Spleen (tissue), 11 donors: ENCODE results near the gene ARID5B. TPM values are rescaled to one million over a fixed set of nuclear protein-coding genes. Genes with fewer than 3 reads are reported as not detected.
A peak's percentile ranks its signal among the peaks of the same experiment; 100 is the strongest.

Experiments used
- DNase-seq: peaks from one replicate; pipeline ENCODE4 v3.0.0-alpha.2; 2020
- H3K27ac ChIP-seq, 8 donors: fragments of 200-600 bp; sonication (generic) in 7 of 8; 1 replicate in 4 of 8; 2 replicates in 4 of 8; pipeline versions ENCODE4 v1.5.0 to v1.8.0; 2016 to 2021; ENCODE audit warnings: inconsistent platforms in 4 of 8, mild to moderate bottlenecking in 4 of 8, moderate library complexity in 1 of 8
- H3K27me3 ChIP-seq, 7 donors: fragments of 200-600 bp; sonication (generic) in 6 of 7; replicated peaks in 1 of 7; 1 replicate in 4 of 7; 2 replicates in 3 of 7; pipeline versions ENCODE4 v1.5.0 to v1.8.0; 2016 to 2021; ENCODE audit warnings: inconsistent platforms in 3 of 7, mild to moderate bottlenecking in 1 of 7
- H3K36me3 ChIP-seq, 6 donors: fragments of 200-600 bp; sonication (generic) in 5 of 6; 1 replicate in 4 of 6; 2 replicates in 2 of 6; pipeline versions ENCODE4 v1.5.0 to v1.8.0; 2016 to 2021; ENCODE audit warnings: inconsistent platforms in 2 of 6
- H3K4me1 ChIP-seq, 6 donors: fragments of 200-600 bp; sonication (generic) in 5 of 6; 1 replicate in 3 of 6; 2 replicates in 3 of 6; pipeline versions ENCODE4 v1.5.0 to v1.8.0; 2016 to 2021; ENCODE audit warnings: inconsistent platforms in 3 of 6
- H3K4me3 ChIP-seq, 8 donors: fragments of 200-600 bp; sonication (generic) in 7 of 8; 1 replicate in 4 of 8; 2 replicates in 4 of 8; pipeline versions ENCODE4 v1.5.0 to v1.8.0; 2016 to 2021; ENCODE audit warnings: inconsistent platforms in 4 of 8, mild to moderate bottlenecking in 4 of 8, moderate library complexity in 2 of 8
- H3K9me3 ChIP-seq, 8 donors: fragments of 200-600 bp; sonication (generic) in 7 of 8; 1 replicate in 4 of 8; 2 replicates in 4 of 8; pipeline versions ENCODE4 v1.5.0 to v1.8.0; 2016 to 2021; ENCODE audit warnings: inconsistent platforms in 4 of 8
- CTCF ChIP-seq, 11 experiments: fragments of 200-600 bp in 7 of 11; fragments of 450-650 bp in 4 of 11; sonication (generic) in 4 of 11; IDR thresholded peaks in 8 of 11; conservative IDR thresholded peaks in 3 of 11; 1 replicate in 7 of 11; 2 replicates in 4 of 11; pipeline versions ENCODE4 v1.4.0 to v1.8.0; 2016 to 2021; ENCODE audit warnings: antibody characterized with exemption in 11 of 11, inconsistent platforms in 4 of 11, mild to moderate bottlenecking in 1 of 11
- POLR2A ChIP-seq, 3 donors: fragments of 450-650 bp; IDR thresholded peaks; one replicate each; pipeline ENCODE4 v1.5.1; 2017; ENCODE audit warnings: antibody characterized with exemption in 3 of 3, mild to moderate bottlenecking in 1 of 3
- POLR2AphosphoS5 ChIP-seq, 3 donors: sonication (generic); formaldehyde crosslinking; IDR thresholded peaks; one replicate each; pipeline ENCODE4 v1.5.1; 2017; ENCODE audit warnings: antibody characterized with exemption in 3 of 3
- WGBS, 5 donors: extraction: QIAGEN DNeasy Blood & Tissue Kit in 3 of 5; methylation state at CpG; one replicate each; pipeline versions ENCODE4 v1.1.5 to v1.1.7; 2013 to 2018; 5-methylcytosine and 5-hydroxymethylcytosine counted together
- intact Hi-C: fragments of 100-400 bp; cut with DNase I; formaldehyde crosslinking; loops from one replicate; pipeline ENCODE4 v1.15.0; 2023; ENCODE audit warnings: low total_unique reads
- polyA plus RNA-seq, 3 donors: library from polyadenylated mRNA; stranded (reverse); fragments of 200-250 nt; gene quantifications; one replicate each; pipeline ENCODE4 v1.2.1, GENCODE V29; 2013
- total RNA-seq, 7 donors: library from RNA; depleted of rRNA in 3 of 7; stranded (reverse); fragments of >200 nt in 3 of 7; fragmentation: NEBNext Ultra II Directional in 4 of 7; extraction: Animal tissue kit (Norgen Biotek cat#: 25700) in 4 of 7; gene quantifications; one replicate each; pipeline versions ENCODE4 v1.1.0 to v1.2.1, GENCODE V29; 2016 to 2021
- donor health status: healthy with polysubstance abuse.
- donor health status: DM: no; HTN: no; CAD: no; lungs with moderate emphysema.
- donor health status: DM: no; HTN: no; CAD: no.
- donor health status: Bipolar disorder and iron deficiency.
- donor health status: healthy.
- donor health status: DM: no; HTN: no; CAD: no.
- donor health status: DM: yes; HTN: yes; CAD: no.

Gene ARID5B
- total and polyA plus RNA-seq, 10 donors = 5.6 to 70.7 (median 46.2) TPM

- intact Hi-C loops = no loop called here
- 84 to 95% (median 90%) methylated on average over 8 of the region's 8 CpGs for WGBS, 5 donors
These were observed 174.4 kb downstream of the ARID5B start for GRCh38 chr10:62075912-62076311.

GRCh38 chr10:62076891-62077290, 175.4 kb downstream of the ARID5B start:
- Histone ChIP-seq H3K4me3 (no peak overlapping the region), H3K27me3 (no peaks in the 10 kb centered on the region), H3K4me1 (peaks cover 12 to 96% (median 50%) of the 10 kb centered on the region in 6 donors), H3K36me3 (peaks cover 0 to 69% (median 22%) of the 10 kb centered on the region in 6 donors), H3K9me3 (no peaks in the 10 kb centered on the region), H3K27ac (peak overlapping the region in 5 of 8 donors; percentile 3 to 85 (median 39))
- intact Hi-C loops = no loop called here
- TF ChIP-seq POLR2A (IDR thresholded peaks at IDR 0.05) (no peak), CTCF (IDR thresholded peaks at IDR 0.05 in 8 of 11, conservative IDR thresholded peaks at IDR 0.05 in 3 of 11) (no peak), POLR2AphosphoS5 (IDR thresholded peaks at IDR 0.05) (peak in 1 of 3 donors; percentile 57)
- no peak for DNase-seq
- 75 to 84% (median 81%) methylated on average over 2 of the region's 2 CpGs for WGBS, 5 donors

More at GRCh38 chr10:62075912-62076311, 174.4 kb downstream of the ARID5B start:
- TF ChIP-seq POLR2AphosphoS5 (IDR thresholded peaks at IDR 0.05) (no peak), CTCF (IDR thresholded peaks at IDR 0.05 in 8 of 11, conservative IDR thresholded peaks at IDR 0.05 in 3 of 11) (no peak), POLR2A (IDR thresholded peaks at IDR 0.05) (no peak)
- Histone ChIP-seq H3K4me3 (no peak overlapping the region), H3K9me3 (no peaks in the 10 kb centered on the region), H3K27ac (peak overlapping the region in 1 of 8 donors; percentile 16), H3K27me3 (no peaks in the 10 kb centered on the region), H3K36me3 (peaks cover 0 to 78% (median 25%) of the 10 kb centered on the region in 6 donors), H3K4me1 (peaks cover 3 to 87% (median 40%) of the 10 kb centered on the region in 6 donors)
- no peak for DNase-seq

- Histone ChIP-seq H3K27me3 (no peaks in the 10 kb centered on the region), H3K36me3 (peaks cover 0 to 63% (median 16%) of the 10 kb centered on the region in 6 donors), H3K4me3 (no peak overlapping the region), H3K4me1 (peaks cover 16 to 96% (median 56%) of the 10 kb centered on the region in 6 donors), H3K9me3 (no peaks in the 10 kb centered on the region), H3K27ac (peak overlapping the region in 5 of 8 donors; percentile 6 to 89 (median 39))
- no peak for DNase-seq
- no peak for TF ChIP-seq POLR2A (IDR thresholded peaks at IDR 0.05)
- no peak for TF ChIP-seq CTCF (IDR thresholded peaks at IDR 0.05 in 8 of 11, conservative IDR thresholded peaks at IDR 0.05 in 3 of 11)
- TF ChIP-seq POLR2AphosphoS5 (IDR thresholded peaks at IDR 0.05) = no peak
- WGBS, 5 donors = 67 to 77% (median 68%) methylated on average over 2 of the region's 2 CpGs
- intact Hi-C loops = no loop called here
These were observed 176.0 kb downstream of the ARID5B start for GRCh38 chr10:62077330-62078015.

GRCh38 chr10:62079885-62080559, 178.5 kb downstream of the ARID5B start:
- Histone ChIP-seq H3K27ac (peak overlapping the region in 7 of 8 donors; percentile 69 to 89 (median 82)), H3K4me3 (no peak overlapping the region), H3K9me3 (no peaks in the 10 kb centered on the region), H3K36me3 (peaks cover 0 to 41% (median 9%) of the 10 kb centered on the region in 6 donors), H3K27me3 (no peaks in the 10 kb centered on the region), H3K4me1 (peaks cover 30 to 97% (median 69%) of the 10 kb centered on the region in 6 donors)
- no peak for TF ChIP-seq CTCF (IDR thresholded peaks at IDR 0.05 in 8 of 11, conservative IDR thresholded peaks at IDR 0.05 in 3 of 11)
- peak in 2 of 3 donors; percentile 27 to 83 for TF ChIP-seq POLR2AphosphoS5 (IDR thresholded peaks at IDR 0.05)
- no peak for TF ChIP-seq POLR2A (IDR thresholded peaks at IDR 0.05)
- intact Hi-C loops = no loop called here
- DNase-seq = no peak
- 76 to 89% (median 81%) methylated on average over 8 of the region's 8 CpGs for WGBS, 5 donors
